Mesendoderm (in vitro differentiated cells): Measurements from ENCODE around the gene NNAT.
"Not testable (repeated sequence)": the region's sequence is repeated elsewhere in the genome, so short reads cannot be mapped to it uniquely, and the experiment has no call there.

Experiments used
- DNase-seq: peaks from one replicate; pipeline ENCODE4 v3.0.0; 2013
- H2AK5ac ChIP-seq: 2 replicates; pipeline ENCODE4 v1.6.1; 2013; ENCODE audit warnings: low read length, inconsistent platforms
- H2BK120ac ChIP-seq: 2 replicates; pipeline ENCODE4 v1.6.1; 2013; ENCODE audit warnings: low read depth, mild to moderate bottlenecking, low read length, moderate library complexity, mixed read lengths
- H2BK15ac ChIP-seq: replicated peaks from 2 replicates; pipeline ENCODE4 v1.6.1; 2013; ENCODE audit warnings: low read depth, mild to moderate bottlenecking, moderate library complexity
- H2BK5ac ChIP-seq: 2 replicates; pipeline ENCODE4 v1.6.1; 2013; ENCODE audit warnings: low read length, inconsistent platforms
- H3K18ac ChIP-seq: 2 replicates; pipeline ENCODE4 v1.6.1; 2013; ENCODE audit warnings: mild to moderate bottlenecking, low read length, mixed read lengths
- H3K23ac ChIP-seq: one replicate; pipeline ENCODE4 v1.6.1; 2013; ENCODE audit warnings: low read length
- H3K27ac ChIP-seq: 2 replicates; pipeline ENCODE4 v1.5.1; 2013; ENCODE audit warnings: low read depth, mild to moderate bottlenecking, inconsistent platforms, low read length, moderate library complexity
- H3K27me3 ChIP-seq: 2 replicates; pipeline ENCODE4 v1.6.1; 2013; ENCODE audit warnings: low read length, control low read depth, mild to moderate bottlenecking, inconsistent platforms; ENCODE audit not compliant: insufficient read depth, poor library complexity
- H3K36me3 ChIP-seq: 2 replicates; pipeline ENCODE4 v1.6.1; 2013; ENCODE audit warnings: low read length, inconsistent platforms; ENCODE audit not compliant: control insufficient read depth, insufficient read depth
- H3K4ac ChIP-seq: one replicate; pipeline ENCODE4 v1.6.1; 2013; ENCODE audit warnings: low read depth, mild to moderate bottlenecking, low read length, moderate library complexity
- H3K4me1 ChIP-seq: 2 replicates; pipeline ENCODE4 v1.6.1; 2013; ENCODE audit warnings: low read depth, low read length, inconsistent platforms; ENCODE audit not compliant: control insufficient read depth
- H3K4me2 ChIP-seq: 2 replicates; pipeline ENCODE4 v1.6.1; 2013; ENCODE audit warnings: low read length
- H3K4me3 ChIP-seq: 2 replicates; pipeline ENCODE4 v1.5.1; 2013; ENCODE audit warnings: mild to moderate bottlenecking, low read length
- H3K56ac ChIP-seq: one replicate; pipeline ENCODE4 v1.6.1; 2013; ENCODE audit warnings: low read length
- H3K79me1 ChIP-seq: 2 replicates; pipeline ENCODE4 v1.6.1; 2013; ENCODE audit warnings: low read length, inconsistent platforms
- H3K79me2 ChIP-seq: 2 replicates; pipeline ENCODE4 v1.6.1; 2013; ENCODE audit warnings: mild to moderate bottlenecking, low read length; ENCODE audit not compliant: control insufficient read depth, insufficient read depth
- H3K9ac ChIP-seq: 2 replicates; pipeline ENCODE4 v1.6.1; 2013; ENCODE audit warnings: low read length, inconsistent platforms
- H4K5ac ChIP-seq: one replicate; pipeline ENCODE4 v1.6.1; 2013; ENCODE audit warnings: low read length
- H4K8ac ChIP-seq: one replicate; pipeline ENCODE4 v1.6.1; 2013; ENCODE audit warnings: low read depth, mild to moderate bottlenecking, control low read depth, low read length, moderate library complexity
- WGBS: extraction: QIAGEN DNeasy Blood & Tissue Kit; methylation state at CpG from one replicate; pipeline ENCODE4 v1.1.7; 2013; ENCODE audit warnings: low lambda C conversion rate, missing lambda C conversion rate; ENCODE audit not compliant: insufficient coverage; ENCODE audit errors: extremely low coverage; 5-methylcytosine and 5-hydroxymethylcytosine counted together

The NNAT gene

GRCh38 chr20:37539424-37539823, 18.4 kb downstream of the NNAT start:
- Histone ChIP-seq H3K4me2 (no peak overlapping the region), H3K56ac (no peak overlapping the region), H3K36me3 (no peaks in the 10 kb centered on the region), H2BK15ac (no peak overlapping the region), H4K5ac (no peak overlapping the region), H3K18ac (no peak overlapping the region), H3K79me1 (no peaks in the 10 kb centered on the region), H2BK5ac (no peak overlapping the region), H2BK120ac (no peak overlapping the region), H3K23ac (no peak overlapping the region), H3K4ac (no peak overlapping the region), H4K8ac (no peak overlapping the region), H3K9ac (no peak overlapping the region), H3K27me3 (no peaks in the 10 kb centered on the region), H2AK5ac (no peak overlapping the region), H3K4me3 (no peak overlapping the region), H3K79me2 (no peaks in the 10 kb centered on the region), H3K27ac (no peak overlapping the region), H3K4me1 (no peaks in the 10 kb centered on the region)
- no peak for DNase-seq
- WGBS = no CpG with 5 or more reads among the region's 4 CpGs

GRCh38 chr20:37540001-37540400, 19.0 kb downstream of the NNAT start:
- DNase-seq = no peak
- Histone ChIP-seq H3K23ac (no peak overlapping the region), H2AK5ac (no peak overlapping the region), H2BK15ac (no peak overlapping the region), H3K4ac (no peak overlapping the region), H3K9ac (no peak overlapping the region), H3K4me2 (no peak overlapping the region), H3K79me1 (no peaks in the 10 kb centered on the region), H3K4me3 (no peak overlapping the region), H3K79me2 (no peaks in the 10 kb centered on the region), H4K8ac (no peak overlapping the region), H3K4me1 (no peaks in the 10 kb centered on the region), H3K27ac (no peak overlapping the region), H2BK120ac (no peak overlapping the region), H3K56ac (no peak overlapping the region), H4K5ac (no peak overlapping the region), H2BK5ac (no peak overlapping the region), H3K18ac (no peak overlapping the region), H3K36me3 (no peaks in the 10 kb centered on the region), H3K27me3 (no peaks in the 10 kb centered on the region)
- no CpG with 5 or more reads among the region's 5 CpGs for WGBS

- WGBS = no CpG with 5 or more reads among the region's 1 CpG
- H4K8ac ChIP-seq, H3K23ac ChIP-seq, H3K4me1 ChIP-seq, H3K79me1 ChIP-seq, H3K56ac ChIP-seq, H2BK5ac ChIP-seq, H3K18ac ChIP-seq, H3K9ac ChIP-seq, H2BK15ac ChIP-seq, H3K4ac ChIP-seq, H3K27me3 ChIP-seq, H3K4me3 ChIP-seq, H2BK120ac ChIP-seq, H2AK5ac ChIP-seq, DNase-seq, H3K79me2 ChIP-seq, H3K27ac ChIP-seq, H3K4me2 ChIP-seq, H4K5ac ChIP-seq, H3K36me3 ChIP-seq: not testable (repeated sequence)
Measured at GRCh38 chr20:37540838-37541237, 19.8 kb downstream of the NNAT start.

- Histone ChIP-seq H2BK120ac (no peak overlapping the region), H3K4me1 (no peaks in the 10 kb centered on the region), H3K56ac (no peak overlapping the region), H3K27me3 (no peaks in the 10 kb centered on the region), H3K36me3 (no peaks in the 10 kb centered on the region), H4K5ac (no peak overlapping the region), H3K27ac (no peak overlapping the region), H4K8ac (no peak overlapping the region), H3K4me3 (no peak overlapping the region), H3K79me1 (no peaks in the 10 kb centered on the region), H2BK15ac (no peak overlapping the region), H3K4ac (no peak overlapping the region), H2BK5ac (no peak overlapping the region), H3K4me2 (no peak overlapping the region), H3K18ac (no peak overlapping the region), H3K23ac (no peak overlapping the region), H2AK5ac (no peak overlapping the region), H3K9ac (no peak overlapping the region), H3K79me2 (no peaks in the 10 kb centered on the region)
- WGBS = no CpG with 5 or more reads among the region's 5 CpGs
- no peak for DNase-seq
Measured at GRCh38 chr20:37541326-37541725, 20.3 kb downstream of the NNAT start.

GRCh38 chr20:37542281-37542680, 21.2 kb downstream of the NNAT start:
- Histone ChIP-seq H3K23ac (no peak overlapping the region), H3K27me3 (no peaks in the 10 kb centered on the region), H3K18ac (no peak overlapping the region), H2BK15ac (no peak overlapping the region), H2AK5ac (no peak overlapping the region), H3K9ac (no peak overlapping the region), H3K79me1 (no peaks in the 10 kb centered on the region), H2BK5ac (no peak overlapping the region), H2BK120ac (no peak overlapping the region), H3K4me2 (no peak overlapping the region), H3K27ac (no peak overlapping the region), H3K56ac (no peak overlapping the region), H3K4me3 (no peak overlapping the region), H3K79me2 (no peaks in the 10 kb centered on the region), H3K36me3 (no peaks in the 10 kb centered on the region), H4K5ac (no peak overlapping the region), H3K4ac (no peak overlapping the region), H3K4me1 (no peaks in the 10 kb centered on the region), H4K8ac (no peak overlapping the region)
- no CpG with 5 or more reads among the region's 6 CpGs for WGBS
- no peak for DNase-seq

- no CpG with 5 or more reads among the region's 3 CpGs for WGBS
- Histone ChIP-seq H2BK5ac (no peak overlapping the region), H3K4ac (no peak overlapping the region), H3K36me3 (no peaks in the 10 kb centered on the region), H3K4me1 (no peaks in the 10 kb centered on the region), H2AK5ac (no peak overlapping the region), H3K79me2 (no peaks in the 10 kb centered on the region), H4K8ac (no peak overlapping the region), H3K27ac (no peak overlapping the region), H3K23ac (no peak overlapping the region), H4K5ac (no peak overlapping the region), H3K27me3 (no peaks in the 10 kb centered on the region), H3K18ac (no peak overlapping the region), H3K4me2 (no peak overlapping the region), H2BK120ac (no peak overlapping the region), H3K9ac (no peak overlapping the region), H3K56ac (no peak overlapping the region), H3K79me1 (no peaks in the 10 kb centered on the region), H3K4me3 (no peak overlapping the region), H2BK15ac (no peak overlapping the region)
- DNase-seq = no peak
Measured at GRCh38 chr20:37543828-37544227, 22.8 kb downstream of the NNAT start.
